ENCODE data around the gene CYP2W1. TPM values are rescaled to one million over a fixed set of nuclear protein-coding genes. Genes with fewer than 3 reads are reported as not detected.

CYP2W1 gene
- total RNA-seq, 1 experiment from 2014 or later = not detected

- DNase-seq (ENCODE audit: low read depth, low spot score) = no peak
- ATAC-seq = no peak
- Histone ChIP-seq H3K4me1 (ENCODE audit: control insufficient read depth in 1 of 2, insufficient read depth in 2 of 2, low read length in 2 of 2) (peaks cover 2 to 15% of the 10 kb centered on the region in 2 experiments; a peak in 1 of 4 replicates), H2AFZ (ENCODE audit: low read depth, low read length, poor library complexity, severe bottlenecking) (no peak overlapping the region), H4K20me1 (ENCODE audit: insufficient read depth) (no peaks in the 10 kb centered on the region), H3K27me3 (ENCODE audit: insufficient read depth, low read length) (no peaks in the 10 kb centered on the region), H3K9me3 (ENCODE audit: control insufficient read depth in 1 of 2, insufficient read depth in 1 of 2, low read depth in 1 of 2, low read length in 2 of 2) (no peaks in the 10 kb centered on the region), H3K36me3 (ENCODE audit: control insufficient read depth in 1 of 2, insufficient read depth in 2 of 2, low read length in 2 of 2) (no peaks in the 10 kb centered on the region), H3K9me2 (ENCODE audit: insufficient read depth) (no peaks in the 10 kb centered on the region), H3K79me2 (ENCODE audit: insufficient read depth, low read length) (no peaks in the 10 kb centered on the region), H3K4me3 (replicated peaks in 1 of 2; ENCODE audit: low read depth in 1 of 2, low read length in 2 of 2) (no peak overlapping the region), H3K9ac (ENCODE audit: low read length) (no peak overlapping the region), H3K4me2 (ENCODE audit: low read length) (no peak overlapping the region), H3K27ac (ENCODE audit: low read depth, low read length) (no peak overlapping the region)
- RAD21 ChIA-PET (ENCODE audit: low non-redundant PET in 1 of 2, low total read pairs in 2 of 2, uncharacterized antibody in 2 of 2, unreplicated experiment in 2 of 2) = no interaction called here
- intact Hi-C loops (cut with micrococcal nuclease) = no loop called here
- no TSS peak for BruUV-seq (replicated peaks)
- POLR2A ChIA-PET = no interaction called here
- CTCF ChIA-PET = no interaction called here
- TF ChIP-seq REST (IDR thresholded peaks at IDR 0.05; ENCODE audit: low read depth) = no peak
These were observed 1.6 kb downstream of the CYP2W1 start for GRCh38 chr7:984361-985126.

GRCh38 chr7:985127-985416, 2.1 kb downstream of the CYP2W1 start:
- no peaks in the 10 kb centered on the region for H3K36me3 ChIP-seq (ENCODE audit: control insufficient read depth in 1 of 2, insufficient read depth in 2 of 2, low read length in 2 of 2)
- CTCF ChIA-PET = no interaction called here
- no peak overlapping the region for H2AFZ ChIP-seq (ENCODE audit: low read depth, low read length, poor library complexity, severe bottlenecking)
- no peak overlapping the region for H3K9ac ChIP-seq (ENCODE audit: low read length)
- H4K20me1 ChIP-seq (ENCODE audit: insufficient read depth) = no peaks in the 10 kb centered on the region
- TF ChIP-seq SP1 (IDR thresholded peaks at IDR 0.05; ENCODE audit: low read depth) = no peak
- no peak for TF ChIP-seq POLR2A (IDR thresholded peaks at IDR 0.05; ENCODE audit: borderline replicate concordance, extremely low read depth, insufficient read depth, insufficient read length)
- TF ChIP-seq ATF3 (IDR thresholded peaks at IDR 0.05) = no peak
- no peak for TF ChIP-seq TCF7L2 (IDR thresholded peaks at IDR 0.05; ENCODE audit: borderline replicate concordance, extremely low read depth, insufficient read depth, insufficient read length)
- no peak for TF ChIP-seq POLR2AphosphoS5 (IDR thresholded peaks at IDR 0.05; ENCODE audit: low read depth, low read length)
- TF ChIP-seq REST (IDR thresholded peaks at IDR 0.05; ENCODE audit: low read depth) = no peak
- TF ChIP-seq FOSL1 (IDR thresholded peaks at IDR 0.05; ENCODE audit: low read depth) = no peak
- TF ChIP-seq EGR1 (IDR thresholded peaks at IDR 0.05; ENCODE audit: low read depth) = no peak
- H3K9me3 ChIP-seq (ENCODE audit: control insufficient read depth in 1 of 2, insufficient read depth in 1 of 2, low read depth in 1 of 2, low read length in 2 of 2) = no peaks in the 10 kb centered on the region
- RAD21 ChIA-PET (ENCODE audit: low non-redundant PET in 1 of 2, low total read pairs in 2 of 2, uncharacterized antibody in 2 of 2, unreplicated experiment in 2 of 2) = no interaction called here
- H3K4me1 ChIP-seq (ENCODE audit: control insufficient read depth in 1 of 2, insufficient read depth in 2 of 2, low read length in 2 of 2) = peaks cover 2 to 15% of the 10 kb centered on the region in 2 experiments; a peak in 1 of 4 replicates
- ATAC-seq = no peak
- no peaks in the 10 kb centered on the region for H3K27me3 ChIP-seq (ENCODE audit: insufficient read depth, low read length)
- no peaks in the 10 kb centered on the region for H3K79me2 ChIP-seq (ENCODE audit: insufficient read depth, low read length)
- intact Hi-C loops (cut with micrococcal nuclease) = no loop called here
- BruUV-seq (replicated peaks) = no TSS peak
- H3K4me3 ChIP-seq (replicated peaks in 1 of 2; ENCODE audit: low read depth in 1 of 2, low read length in 2 of 2) = no peak overlapping the region
- DNase-seq (ENCODE audit: low read depth, low spot score) = no peak
- no peaks in the 10 kb centered on the region for H3K9me2 ChIP-seq (ENCODE audit: insufficient read depth)
- POLR2A ChIA-PET = no interaction called here
- H3K27ac ChIP-seq (ENCODE audit: low read depth, low read length) = no peak overlapping the region
- H3K4me2 ChIP-seq (ENCODE audit: low read length) = no peak overlapping the region
